Stimulated activated CD8-positive, alpha-beta memory T cell treated with anti-CD3 and anti-CD28 coated beads, Interleukin-12 subunit alpha, Interleukin-12 subunit beta, amount 100 ng/mL, for 24 hours (primary cell): ENCODE data around the gene C6orf132.
"Not testable (repeated sequence)": the region's sequence is repeated elsewhere in the genome, so short reads cannot be mapped to it uniquely, and the experiment has no call there.

Source experiments
- DNase-seq: peaks from one replicate; pipeline ENCODE4 v3.0.0-alpha.2; 2020; ENCODE audit errors: extremely low read depth

Gene C6orf132

GRCh38 chr6:42142118-42142835, at the start of gene C6orf132:
Gene C6orf132 (minus strand): TSS chr6:42142620. CDS start chr6:42142444, 176 bp downstream.
- no peak for DNase-seq

- no peak for DNase-seq
Measured at GRCh38 chr6:42190554-42191183, 48.2 kb upstream of the C6orf132 start.

GRCh38 chr6:42188406-42188805, 46.0 kb upstream of the C6orf132 start:
- no peak for DNase-seq

- DNase-seq: no peak
Measured at GRCh38 chr6:42185597-42185996, 43.2 kb upstream of the C6orf132 start.

- DNase-seq: no peak
Measured at GRCh38 chr6:42184475-42184874, 42.1 kb upstream of the C6orf132 start.

GRCh38 chr6:42182101-42182500, 39.7 kb upstream of the C6orf132 start:
- DNase-seq: no peak

GRCh38 chr6:42179945-42180313, 37.5 kb upstream of the C6orf132 start:
- no peak for DNase-seq

- no peak for DNase-seq
Measured at GRCh38 chr6:42179261-42179944, 37.0 kb upstream of the C6orf132 start.

GRCh38 chr6:42177514-42178364, 35.3 kb upstream of the C6orf132 start:
- DNase-seq: no peak

- DNase-seq: no peak
Measured at GRCh38 chr6:42176981-42177380, 34.6 kb upstream of the C6orf132 start.

GRCh38 chr6:42175860-42176259, 33.4 kb upstream of the C6orf132 start:
- DNase-seq: no peak

GRCh38 chr6:42173101-42173500, 30.7 kb upstream of the C6orf132 start, which contains the start of gene GUCA1A:
Gene GUCA1A (plus strand): TSS chr6:42173364. CDS start chr6:42173614, 250 bp downstream.
- DNase-seq: no peak

- DNase-seq: no peak
Measured at GRCh38 chr6:42171813-42172581, 29.6 kb upstream of the C6orf132 start.

- not testable (repeated sequence) for DNase-seq
Measured at GRCh38 chr6:42169780-42170179, 27.4 kb upstream of the C6orf132 start.

- DNase-seq: no peak
Measured at GRCh38 chr6:42168650-42169049, 26.2 kb upstream of the C6orf132 start.

- peak; percentile 30 for DNase-seq
Measured at GRCh38 chr6:42166444-42167141, 24.2 kb upstream of the C6orf132 start.

GRCh38 chr6:42165016-42165415, 22.6 kb upstream of the C6orf132 start:
- no peak for DNase-seq

- no peak for DNase-seq
Measured at GRCh38 chr6:42163981-42164380, 21.6 kb upstream of the C6orf132 start.

GRCh38 chr6:42162812-42163211, 20.4 kb upstream of the C6orf132 start:
- no peak for DNase-seq

GRCh38 chr6:42162384-42162783, 20.0 kb upstream of the C6orf132 start:
- no peak for DNase-seq
